ENCODE measurements around the gene PDGFA. TPM values are rescaled to one million over a fixed set of nuclear protein-coding genes. Genes with fewer than 3 reads are reported as not detected.

The PDGFA gene
- total RNA-seq, 1 donor from 2014 or later: 7.3 TPM

DNA sequence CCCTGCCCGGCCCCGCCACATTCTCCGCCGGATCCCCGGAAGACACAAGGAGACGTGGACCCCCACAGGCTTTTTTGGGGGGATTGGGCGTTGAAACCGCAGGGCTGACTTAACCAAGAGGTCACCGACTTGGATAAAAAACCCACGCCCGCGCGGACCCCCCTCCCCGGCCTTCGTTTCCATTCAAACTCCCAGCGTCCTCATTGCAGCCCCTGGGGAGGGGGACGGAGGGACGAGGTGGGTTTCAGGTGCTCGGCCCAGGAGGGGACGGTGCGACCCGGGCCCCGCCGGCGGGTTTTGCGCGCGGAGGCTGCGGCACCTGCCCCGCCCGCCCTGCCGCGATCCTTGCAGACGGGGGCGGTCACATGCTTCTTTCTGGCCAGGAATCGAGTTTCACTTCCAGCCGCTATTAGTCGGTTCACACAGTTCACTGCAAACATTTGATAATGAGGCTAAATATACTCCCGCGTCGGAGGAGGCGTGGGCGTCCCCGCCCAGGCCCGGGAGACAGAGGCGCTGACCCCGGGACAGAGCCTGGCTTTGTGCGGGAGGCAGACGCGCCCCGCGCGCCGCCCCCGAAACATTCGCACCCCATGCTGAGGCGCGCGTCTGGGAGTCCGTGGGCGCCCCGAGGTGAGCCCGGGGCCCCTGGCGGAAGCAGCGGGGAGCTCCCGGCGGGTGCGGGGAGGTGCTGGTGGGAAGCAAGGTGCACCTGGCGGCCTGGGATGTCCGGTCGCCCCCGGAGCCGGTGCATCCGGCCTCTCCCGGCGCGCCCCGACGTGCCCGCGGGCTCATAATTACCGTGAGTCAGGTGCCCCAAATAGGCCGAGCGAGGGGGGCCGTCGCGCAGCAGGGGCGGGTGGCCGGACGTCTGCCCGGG, 2.7 kb upstream of the PDGFA start:
- peak; percentile 46 for DNase-seq
- TF ChIP-seq, protein P1, sequence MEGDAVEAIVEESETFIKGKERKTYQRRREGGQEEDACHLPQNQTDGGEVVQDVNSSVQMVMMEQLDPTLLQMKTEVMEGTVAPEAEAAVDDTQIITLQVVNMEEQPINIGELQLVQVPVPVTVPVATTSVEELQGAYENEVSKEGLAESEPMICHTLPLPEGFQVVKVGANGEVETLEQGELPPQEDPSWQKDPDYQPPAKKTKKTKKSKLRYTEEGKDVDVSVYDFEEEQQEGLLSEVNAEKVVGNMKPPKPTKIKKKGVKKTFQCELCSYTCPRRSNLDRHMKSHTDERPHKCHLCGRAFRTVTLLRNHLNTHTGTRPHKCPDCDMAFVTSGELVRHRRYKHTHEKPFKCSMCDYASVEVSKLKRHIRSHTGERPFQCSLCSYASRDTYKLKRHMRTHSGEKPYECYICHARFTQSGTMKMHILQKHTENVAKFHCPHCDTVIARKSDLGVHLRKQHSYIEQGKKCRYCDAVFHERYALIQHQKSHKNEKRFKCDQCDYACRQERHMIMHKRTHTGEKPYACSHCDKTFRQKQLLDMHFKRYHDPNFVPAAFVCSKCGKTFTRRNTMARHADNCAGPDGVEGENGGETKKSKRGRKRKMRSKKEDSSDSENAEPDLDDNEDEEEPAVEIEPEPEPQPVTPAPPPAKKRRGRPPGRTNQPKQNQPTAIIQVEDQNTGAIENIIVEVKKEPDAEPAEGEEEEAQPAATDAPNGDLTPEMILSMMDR (IDR thresholded peaks at IDR 0.05): no peak
- ChIA-PET POLR2A (interaction anchor here (0.5 to 0.6 kb wide), 2 partner anchors 82 to 124 kb away, joined by 3 to 7 read pairs; no protein-coding TSS in a partner anchor), CTCF (no interaction called here)
- Mint-ChIP-seq H3K27me3 (peaks cover 5% of the 10 kb centered on the region), H3K9me3 (no peaks in the 10 kb centered on the region), H3K27ac (no peak overlapping the region), H3K4me3 (peak overlapping the region; percentile 69), H3K4me1 (peaks cover 27% of the 10 kb centered on the region), H3K36me3 (ENCODE audit: low read depth) (no peaks in the 10 kb centered on the region)
- intact Hi-C loops (cut with micrococcal nuclease): loop anchor here (1.0 to 10.0 kb wide), 4 partner anchors 78 to 352 kb away; partner anchors contain the start of genes DNAAF5 and GET4
- ATAC-seq (ENCODE audit: low read depth): peak; percentile 49

DNA sequence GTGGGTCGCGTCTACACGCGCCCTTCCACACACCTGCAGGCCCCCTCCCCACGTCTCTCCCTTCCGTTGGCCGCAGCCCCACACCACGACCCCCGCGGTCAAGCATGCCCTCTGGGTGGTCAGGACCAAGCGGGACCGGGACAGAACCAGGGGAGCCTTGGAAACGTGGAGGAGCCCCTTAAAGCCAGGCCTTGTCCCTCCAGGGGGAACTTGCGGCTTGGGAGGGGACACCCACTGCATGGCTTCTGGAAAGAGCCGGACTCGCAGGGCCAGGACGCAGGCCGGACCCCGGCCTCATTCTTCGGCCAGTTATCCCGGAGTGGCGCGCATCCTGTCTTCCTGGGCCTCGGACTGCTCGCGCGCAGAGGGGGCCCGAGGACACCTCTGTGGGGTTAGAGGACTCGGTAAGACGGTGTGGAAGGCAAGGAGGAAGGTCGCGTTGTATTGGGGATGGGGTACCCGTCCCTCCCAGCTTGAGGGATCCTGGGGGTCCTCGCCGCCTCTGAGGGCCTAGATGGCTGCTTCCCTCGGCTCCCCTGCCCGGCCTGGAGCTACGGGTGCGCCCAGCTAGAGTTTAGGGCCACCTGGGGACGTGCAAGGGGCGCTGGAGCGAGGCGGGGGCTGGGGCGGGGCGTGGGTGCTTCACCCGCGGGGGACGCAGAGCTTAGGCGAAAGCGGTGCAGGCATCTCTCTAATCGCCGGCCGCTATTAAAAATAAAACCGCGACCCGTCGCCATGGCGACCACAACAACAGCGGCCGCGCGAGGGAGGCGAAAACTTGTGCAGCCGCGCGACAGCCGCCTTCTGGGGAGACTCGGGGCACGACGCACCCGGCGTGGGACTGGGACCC, 1.8 kb upstream of the PDGFA start:
- Mint-ChIP-seq H3K27ac (no peak overlapping the region), H3K4me3 (peak overlapping the region; percentile 69), H3K9me3 (no peaks in the 10 kb centered on the region), H3K36me3 (ENCODE audit: low read depth) (no peaks in the 10 kb centered on the region), H3K4me1 (peaks cover 27% of the 10 kb centered on the region), H3K27me3 (peaks cover 5% of the 10 kb centered on the region)
- intact Hi-C loops (cut with micrococcal nuclease): loop anchor here (1.0 to 10.0 kb wide), 4 partner anchors 79 to 353 kb away; partner anchors contain the start of genes DNAAF5 and GET4
- DNase-seq (peak; percentile 48), ATAC-seq (ENCODE audit: low read depth) (peak; percentile 39)
- ChIA-PET POLR2A (interaction anchor here (0.5 to 1.1 kb wide), 2 partner anchors 83 to 123 kb away, joined by 4 to 7 read pairs; no protein-coding TSS in a partner anchor), CTCF (no interaction called here)
- TF ChIP-seq, protein P1 (IDR thresholded peaks at IDR 0.05): no peak

DNA sequence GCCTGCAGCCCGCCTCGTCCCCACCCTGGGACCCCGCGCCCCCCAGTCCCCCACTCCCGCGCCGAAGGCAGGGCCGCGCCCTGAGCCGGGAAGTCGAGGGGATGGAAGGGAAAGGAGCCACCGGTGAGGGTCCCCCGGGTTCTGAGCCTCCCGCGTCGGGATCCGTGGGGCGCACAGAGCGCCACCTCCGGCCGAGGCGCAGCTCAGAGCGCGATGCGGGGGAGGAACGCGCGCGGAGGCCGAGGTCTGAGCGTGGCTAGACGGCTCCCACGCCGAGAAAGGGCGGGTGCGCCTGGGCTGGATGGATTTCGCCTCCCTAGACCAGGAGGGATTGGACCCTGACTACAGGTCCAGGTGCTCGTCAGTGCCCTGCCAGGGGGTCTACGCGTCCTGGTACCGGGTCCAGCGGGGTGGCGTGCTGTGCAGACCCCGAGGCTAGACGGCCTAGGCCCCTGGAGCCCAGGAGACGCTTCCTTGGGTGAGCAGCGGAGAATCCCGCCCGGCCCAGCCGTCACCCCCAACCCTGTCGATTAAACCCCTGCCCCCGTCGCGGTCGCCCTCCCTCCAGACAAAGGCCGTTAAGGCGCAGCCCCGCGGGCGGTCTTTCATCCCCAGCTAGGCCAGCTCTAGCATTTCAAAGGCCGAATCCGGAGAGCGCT, 986 bp upstream of the PDGFA start:
- ChIA-PET POLR2A (interaction anchor here (1.1 kb wide), 1 partner anchor 83 kb away, joined by 4 read pairs; no protein-coding TSS in a partner anchor), CTCF (no interaction called here)
- H3K36me3 Mint-ChIP-seq (ENCODE audit: low read depth): no peaks in the 10 kb centered on the region
- DNase-seq (peak; percentile 25), ATAC-seq (ENCODE audit: low read depth) (no peak)
- TF ChIP-seq, protein P1 (IDR thresholded peaks at IDR 0.05): no peak
- H3K27me3 Mint-ChIP-seq: peaks cover 8% of the 10 kb centered on the region
- H3K4me1 Mint-ChIP-seq: peaks cover 30% of the 10 kb centered on the region
- intact Hi-C loops (cut with micrococcal nuclease): loop anchor here (10.0 kb wide), 2 partner anchors 186 to 354 kb away; partner anchors contain the start of gene GET4
- no peaks in the 10 kb centered on the region for H3K9me3 Mint-ChIP-seq
- H3K4me3 Mint-ChIP-seq: peak overlapping the region; percentile 41
- no peak overlapping the region for H3K27ac Mint-ChIP-seq

DNA sequence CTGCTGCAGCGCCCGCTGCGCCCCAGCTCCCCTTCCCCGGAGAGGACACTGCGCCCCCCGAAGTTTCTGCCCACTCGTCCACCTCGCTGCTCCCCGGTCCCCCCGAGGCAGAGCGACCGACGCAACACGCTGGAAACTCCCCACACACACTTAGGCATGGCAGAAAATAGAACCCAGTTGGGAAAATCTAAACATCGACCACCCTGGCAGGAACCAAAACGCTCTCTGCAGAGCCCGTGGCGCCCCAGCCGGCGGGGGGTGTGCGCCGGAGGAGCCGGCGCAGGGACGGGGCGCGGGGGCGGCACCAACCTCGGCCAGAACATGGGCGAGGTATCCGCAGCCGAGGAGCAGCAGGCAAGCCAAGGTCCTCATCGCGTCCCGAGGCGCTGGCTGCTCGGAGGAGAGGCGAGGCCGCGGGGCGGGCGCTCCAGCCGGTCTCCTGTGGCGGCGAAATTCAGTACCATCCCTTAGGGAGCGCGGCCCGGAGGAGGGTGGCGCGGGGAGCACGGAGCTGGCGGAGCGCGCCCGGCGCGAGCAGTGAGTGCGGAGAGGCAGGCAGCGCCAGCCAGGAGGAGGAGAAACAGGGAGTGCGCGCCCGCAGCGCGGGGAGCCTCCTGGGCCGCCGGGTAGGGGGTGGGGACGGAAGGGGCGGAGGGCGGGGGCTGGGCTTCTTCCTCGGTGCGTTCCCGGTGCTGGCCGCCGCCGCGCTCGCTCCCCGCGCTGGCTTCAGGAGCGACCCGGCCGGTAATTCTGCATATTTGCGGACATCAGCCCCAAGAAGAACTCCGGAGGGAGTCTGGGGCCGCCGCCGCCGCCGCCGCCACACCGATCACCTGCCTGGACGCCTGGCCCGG, 789 bp downstream of the PDGFA start:
- intact Hi-C loops (cut with micrococcal nuclease): no loop called here
- peak overlapping the region; percentile 82 for H3K4me3 Mint-ChIP-seq
- ATAC-seq (ENCODE audit: low read depth): no peak
- peaks cover 30% of the 10 kb centered on the region for H3K4me1 Mint-ChIP-seq
- H3K9me3 Mint-ChIP-seq: no peaks in the 10 kb centered on the region
- TF ChIP-seq, protein P1 (IDR thresholded peaks at IDR 0.05): no peak
- no peaks in the 10 kb centered on the region for H3K36me3 Mint-ChIP-seq (ENCODE audit: low read depth)
- POLR2A ChIA-PET: interaction anchor here (0.7 kb wide), 1 partner anchor 107 kb away, joined by 3 read pairs; no protein-coding TSS in a partner anchor
- no peak overlapping the region for H3K27ac Mint-ChIP-seq
- CTCF ChIA-PET: no interaction called here
- peak; percentile 33 for DNase-seq
- peaks cover 8% of the 10 kb centered on the region for H3K27me3 Mint-ChIP-seq
